Loucy (cell line): ENCODE measurements around the gene ALDH1A1.

ENCODE experiments used
- CTCF ChIP-seq: fragments of 200-600 bp; sonication (generic); conservative IDR thresholded peaks from 2 replicates; pipeline ENCODE4 v1.5.1; 2014; ENCODE audit warnings: mild to moderate bottlenecking, antibody characterized with exemption, low read length
- EZH2phosphoT487 ChIP-seq: fragments of 200-600 bp; IDR thresholded peaks from 2 replicates; pipeline ENCODE4 v1.6.1; 2018; ENCODE audit warnings: antibody characterized with exemption, mild to moderate bottlenecking, moderate library complexity, borderline replicate concordance

- TF ChIP-seq CTCF (no peak), EZH2phosphoT487 (no peak)
These were observed 28.6 kb upstream of the ALDH1A1 start for GRCh38 chr9:72981433-72981832.
